NCI-H146 treated with DMSO at 0.1 percent for 48 hours (cell line): Measurements from ENCODE around the gene NECAP2.
"Not testable (repeated sequence)": the region's sequence is repeated elsewhere in the genome, so short reads cannot be mapped to it uniquely, and the experiment has no call there.

Experiments
- DNase-seq: peaks from one replicate; lab custom pipeline; 2025; ENCODE audit not compliant: unreplicated experiment; lab: John Stamatoyannopoulos, UW

The NECAP2 gene

GRCh38 chr1:16456151-16456550 lies 15.6 kb downstream of the NECAP2 start:
- not testable (repeated sequence) for DNase-seq

GRCh38 chr1:16458831-16459230 lies 18.3 kb downstream of the NECAP2 start:
- DNase-seq: no peak

GRCh38 chr1:16459352-16459925 lies 18.9 kb downstream of the NECAP2 start:
- DNase-seq: no peak

DNA sequence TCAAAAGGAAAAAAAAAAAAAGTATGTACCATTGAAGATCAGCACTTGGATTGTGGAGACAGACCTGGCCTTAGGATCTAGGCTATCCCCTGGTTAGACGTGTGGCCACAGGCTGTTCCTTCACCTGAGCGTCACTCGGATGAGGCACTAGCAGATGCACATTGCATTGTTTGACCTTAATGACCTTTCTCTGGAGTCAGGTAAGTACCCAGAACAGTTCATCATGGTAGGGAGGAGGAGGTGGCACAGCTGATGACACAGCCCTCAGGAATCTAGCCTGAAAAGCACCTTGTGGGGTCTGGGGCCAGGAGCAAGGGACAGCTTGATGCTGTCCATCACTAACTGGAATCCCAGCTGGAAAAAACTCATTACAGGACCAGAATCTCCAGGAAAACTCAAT lies 21.2 kb downstream of the NECAP2 start:
- no peak for DNase-seq

GRCh38 chr1:16462773-16463330 lies 22.3 kb downstream of the NECAP2 start:
- no peak for DNase-seq

- DNase-seq: no peak
Measured at GRCh38 chr1:16464917-16465625, 24.5 kb downstream of the NECAP2 start.

GRCh38 chr1:16468558-16468957 lies 28.0 kb downstream of the NECAP2 start:
- DNase-seq: no peak

- DNase-seq: no peak
Measured at GRCh38 chr1:16474166-16474800, 33.8 kb downstream of the NECAP2 start.

DNA sequence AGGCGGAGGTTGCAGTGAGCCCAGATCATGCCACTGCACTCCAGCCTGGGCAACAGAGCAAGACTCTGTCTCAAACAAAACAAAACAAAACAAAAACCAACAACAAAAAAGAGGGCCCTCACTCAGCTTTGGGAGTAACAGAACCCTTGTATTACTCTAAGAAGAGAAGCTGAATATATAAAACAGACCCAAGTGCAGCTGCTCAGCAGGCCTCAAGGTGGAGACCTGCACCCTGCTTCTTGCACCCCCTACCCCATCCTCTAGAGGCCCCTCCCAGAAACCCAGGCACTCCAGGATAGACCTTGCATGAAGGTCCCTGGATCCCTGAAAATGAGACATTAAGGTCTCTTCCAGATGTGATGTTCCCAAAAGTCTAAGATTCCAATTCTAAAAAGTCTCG lies 34.4 kb downstream of the NECAP2 start:
- DNase-seq: not testable (repeated sequence)

GRCh38 chr1:16475771-16476770 lies 35.5 kb downstream of the NECAP2 start:
- DNase-seq: not testable (repeated sequence)

- no peak for DNase-seq
Measured at GRCh38 chr1:16478091-16478490, 37.6 kb downstream of the NECAP2 start.

- DNase-seq: not testable (repeated sequence)
Measured at GRCh38 chr1:16483146-16483545, 42.6 kb downstream of the NECAP2 start.

DNA sequence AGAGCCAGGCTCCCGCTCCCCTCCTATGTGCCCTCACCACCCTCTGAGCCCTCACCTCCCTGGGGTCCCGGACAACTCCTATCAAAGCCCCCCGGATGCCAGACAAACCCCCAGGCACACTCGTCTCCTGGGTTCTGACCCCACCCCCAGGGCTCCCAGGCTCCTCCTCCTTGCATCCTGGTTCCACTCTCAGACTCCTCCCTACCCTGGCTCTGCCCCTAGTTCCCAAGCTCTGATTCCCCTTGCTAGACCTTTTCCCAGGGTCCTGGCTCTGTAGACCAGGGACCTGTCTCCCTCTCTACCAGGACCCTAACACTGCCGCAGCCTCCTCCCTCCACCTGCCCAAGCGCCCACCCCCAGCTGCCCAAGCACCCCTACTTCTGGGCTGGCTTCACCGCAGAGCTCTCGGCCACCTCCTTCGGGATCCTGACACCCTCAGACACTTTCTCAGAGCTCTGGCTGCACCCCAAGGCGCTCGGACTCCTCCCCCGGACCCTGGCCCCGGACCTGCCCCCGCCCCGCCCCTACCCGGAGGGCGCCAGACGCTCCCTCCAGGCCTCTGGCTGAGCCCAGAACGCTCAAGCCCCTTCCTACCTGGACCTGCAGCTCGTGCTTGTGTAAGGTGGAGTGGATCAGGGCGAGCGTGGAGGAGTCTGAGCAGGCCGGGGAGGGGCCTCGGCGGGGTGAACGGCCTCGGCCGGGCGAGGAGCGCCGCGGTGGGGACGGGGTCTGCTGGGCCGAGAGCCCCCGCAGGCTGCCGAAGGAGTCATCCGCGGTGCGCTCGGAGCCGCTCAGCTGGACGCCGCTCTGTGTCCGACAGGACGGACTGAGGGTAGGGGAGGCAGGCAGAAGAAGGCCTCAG lies 43.3 kb downstream of the NECAP2 start:
- not testable (repeated sequence) for DNase-seq

- DNase-seq: no peak
Measured at GRCh38 chr1:16484501-16484835, 43.9 kb downstream of the NECAP2 start.

- no peak for DNase-seq
Measured at GRCh38 chr1:16484931-16485330, 44.4 kb downstream of the NECAP2 start.

GRCh38 chr1:16486316-16486715 lies 45.8 kb downstream of the NECAP2 start:
- DNase-seq: not testable (repeated sequence)

DNA sequence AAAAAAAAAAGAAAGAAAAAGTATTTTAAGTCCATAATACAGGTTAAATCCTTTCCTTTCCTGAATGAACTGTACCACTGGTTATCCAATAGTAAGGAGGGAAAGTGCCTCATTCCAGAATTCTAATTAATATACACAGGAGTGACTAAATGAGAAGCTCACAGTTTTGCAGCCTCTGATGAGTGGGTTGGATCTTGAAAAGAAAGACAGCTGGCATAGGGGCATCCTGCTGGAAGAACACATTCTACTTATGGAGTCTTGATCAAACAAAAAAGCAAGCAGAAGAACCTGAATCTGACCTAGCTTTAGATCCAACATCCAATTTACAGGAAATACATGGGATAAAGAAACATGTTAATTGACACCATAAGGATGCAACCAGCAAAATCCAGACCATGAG lies 46.5 kb downstream of the NECAP2 start:
- not testable (repeated sequence) for DNase-seq

DNA sequence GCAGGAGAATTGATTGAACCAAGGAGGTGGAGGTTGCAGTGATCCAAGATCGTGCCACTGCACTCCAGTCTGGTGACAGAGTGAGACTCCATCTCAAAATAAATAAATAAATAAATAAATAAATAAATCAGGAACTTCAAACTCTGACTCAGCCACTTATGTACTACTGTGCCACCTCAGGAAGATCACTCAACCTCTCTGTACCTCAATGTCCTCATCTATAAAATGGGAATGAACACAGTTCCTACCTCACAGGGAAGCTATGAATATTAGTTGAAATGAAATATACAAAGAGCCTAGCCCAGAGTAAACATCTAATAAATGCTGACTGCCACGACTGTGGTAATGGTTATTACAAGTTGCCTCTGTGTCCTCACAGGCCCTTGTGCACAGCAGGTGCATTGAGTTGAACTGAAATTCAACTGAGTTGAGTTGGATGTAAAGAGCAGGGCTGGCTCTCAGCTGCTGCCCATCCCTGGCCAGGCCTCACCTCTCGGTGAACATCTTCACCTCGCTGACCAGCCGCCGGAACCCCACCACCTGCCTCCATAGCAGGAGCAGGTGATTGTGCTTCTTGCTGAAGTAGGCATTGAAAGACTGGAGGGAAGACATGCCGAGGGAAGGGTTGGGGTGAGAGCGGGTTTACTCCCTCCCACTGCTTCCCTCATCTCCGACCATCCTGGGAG lies 48.8 kb downstream of the NECAP2 start:
- not testable (repeated sequence) for DNase-seq

- DNase-seq: no peak
Measured at GRCh38 chr1:16491056-16491675, 50.6 kb downstream of the NECAP2 start.
